SK-N-SH treated with all-trans-retinoic acid at 6 μM for 48 hours (cell line): ENCODE results near the gene ITFG2.

Experiments
- ATAC-seq: fragments of 200-7000 bp; cut with Tn5 transposase; 3 replicates; pipeline ENCODE4 v1.9.1; 2020; ENCODE audit warnings: mild to moderate bottlenecking, moderate library complexity
- ARNTL ChIP-seq: fragments of 450-650 bp; formaldehyde crosslinking; IDR thresholded peaks from 2 replicates; pipeline ENCODE4 v1.5.0; 2020; ENCODE audit warnings: low read depth, mild to moderate bottlenecking, moderate library complexity, borderline replicate concordance
- BACH2 ChIP-seq: fragments of 250-450 bp; sonication (Bioruptor Pico); IDR thresholded peaks from 2 replicates; pipeline ENCODE4 v1.9.0; 2021; ENCODE audit warnings: mild to moderate bottlenecking, borderline replicate concordance
- CREB5 ChIP-seq: fragments of 250-450 bp; sonication (Bioruptor Pico); IDR thresholded peaks from 2 replicates; pipeline ENCODE4 v1.5.1; 2020; ENCODE audit warnings: low read depth, mild to moderate bottlenecking, moderate library complexity
- CSDC2 ChIP-seq: fragments of 250-450 bp; sonication (Bioruptor Pico); IDR thresholded peaks from 2 replicates; pipeline ENCODE4 v1.5.0; 2020; ENCODE audit warnings: mild to moderate bottlenecking, moderate library complexity
- CSRNP3 ChIP-seq: fragments of 250-450 bp; sonication (Bioruptor Pico); IDR thresholded peaks from 2 replicates; pipeline ENCODE4 v1.5.1; 2021; ENCODE audit warnings: mild to moderate bottlenecking, moderate library complexity
- ESRRG ChIP-seq: fragments of 250-450 bp; sonication (Bioruptor Pico); IDR thresholded peaks from 2 replicates; pipeline ENCODE4 v1.6.1; 2021; ENCODE audit warnings: mild to moderate bottlenecking
- GLIS3 ChIP-seq: fragments of 250-450 bp; sonication (Bioruptor Pico); IDR thresholded peaks from 2 replicates; pipeline ENCODE4 v1.5.0; 2020; ENCODE audit warnings: mild to moderate bottlenecking, moderate library complexity
- ISL1 ChIP-seq: fragments of 250-450 bp; sonication (Bioruptor Pico); IDR thresholded peaks from 2 replicates; pipeline ENCODE4 v2.1.2; 2022; ENCODE audit warnings: mild to moderate bottlenecking, moderate library complexity
- OSR1 ChIP-seq: fragments of 250-450 bp; sonication (Bioruptor Pico); IDR thresholded peaks from 2 replicates; pipeline ENCODE4 v1.8.0; 2022; ENCODE audit warnings: moderate library complexity, mild to moderate bottlenecking, inconsistent platforms
- POU6F1 ChIP-seq: fragments of 250-450 bp; sonication (Bioruptor Pico); IDR thresholded peaks from 2 replicates; pipeline ENCODE4 v1.8.0; 2021; ENCODE audit warnings: low read depth, mild to moderate bottlenecking, moderate library complexity, borderline replicate concordance
- PPARA ChIP-seq: fragments of 250-450 bp; sonication (Bioruptor Pico); IDR thresholded peaks from 2 replicates; pipeline ENCODE4 v1.5.0; 2020; ENCODE audit warnings: mild to moderate bottlenecking, borderline replicate concordance
- RARB ChIP-seq: fragments of 250-450 bp; sonication (Bioruptor Pico); IDR thresholded peaks from 2 replicates; pipeline ENCODE4 v1.8.0; 2021; ENCODE audit warnings: mild to moderate bottlenecking, moderate library complexity
- SNAI2 ChIP-seq: fragments of 250-450 bp; sonication (Bioruptor Pico); IDR thresholded peaks from 2 replicates; pipeline ENCODE4 v1.5.0; 2020; ENCODE audit warnings: mild to moderate bottlenecking, moderate library complexity
- TCF4 ChIP-seq: fragments of 250-450 bp; sonication (Bioruptor Pico); IDR thresholded peaks from 2 replicates; pipeline ENCODE4 v1.8.0; 2021; ENCODE audit warnings: mild to moderate bottlenecking, moderate library complexity, borderline replicate concordance
- TOX ChIP-seq: fragments of 250-450 bp; sonication (Bioruptor Pico); IDR thresholded peaks from 2 replicates; pipeline ENCODE4 v1.8.0; 2021; ENCODE audit warnings: mild to moderate bottlenecking, moderate library complexity, borderline replicate concordance
- ZC3H10 ChIP-seq: fragments of 250-450 bp; sonication (Bioruptor Pico); IDR thresholded peaks from 2 replicates; pipeline ENCODE4 v1.5.1; 2021; ENCODE audit warnings: mild to moderate bottlenecking, moderate library complexity
- ZFP3 ChIP-seq: fragments of 250-450 bp; sonication (Bioruptor Pico); IDR thresholded peaks from 2 replicates; pipeline ENCODE4 v1.5.0; 2020; ENCODE audit warnings: mild to moderate bottlenecking, moderate library complexity
- ZFP30 ChIP-seq: fragments of 450-650 bp; formaldehyde crosslinking; IDR thresholded peaks from 2 replicates; pipeline ENCODE4 v1.5.0; 2022; ENCODE audit warnings: mild to moderate bottlenecking, moderate library complexity
- ZNF565 ChIP-seq: fragments of 450-650 bp; formaldehyde crosslinking; conservative IDR thresholded peaks from 2 replicates; pipeline ENCODE4 v1.5.0; 2020; ENCODE audit warnings: low read depth, mild to moderate bottlenecking, moderate library complexity
- ZNF70 ChIP-seq: fragments of 450-650 bp; formaldehyde crosslinking; IDR thresholded peaks from 2 replicates; pipeline ENCODE4 v1.5.0; 2020; ENCODE audit warnings: mild to moderate bottlenecking, moderate library complexity
- TF ChIP-seq, protein P1 (sequence below): fragments of 250-450 bp; sonication (Bioruptor Pico); IDR thresholded peaks from 2 replicates; pipeline ENCODE4 v1.5.0; 2020; ENCODE audit warnings: mild to moderate bottlenecking, moderate library complexity
- TF ChIP-seq, protein P2 (sequence below): fragments of 250-450 bp; sonication (Bioruptor Pico); IDR thresholded peaks from 2 replicates; pipeline ENCODE4 v1.8.0; 2020; ENCODE audit warnings: mild to moderate bottlenecking, moderate library complexity, borderline replicate concordance

Gene ITFG2

DNA sequence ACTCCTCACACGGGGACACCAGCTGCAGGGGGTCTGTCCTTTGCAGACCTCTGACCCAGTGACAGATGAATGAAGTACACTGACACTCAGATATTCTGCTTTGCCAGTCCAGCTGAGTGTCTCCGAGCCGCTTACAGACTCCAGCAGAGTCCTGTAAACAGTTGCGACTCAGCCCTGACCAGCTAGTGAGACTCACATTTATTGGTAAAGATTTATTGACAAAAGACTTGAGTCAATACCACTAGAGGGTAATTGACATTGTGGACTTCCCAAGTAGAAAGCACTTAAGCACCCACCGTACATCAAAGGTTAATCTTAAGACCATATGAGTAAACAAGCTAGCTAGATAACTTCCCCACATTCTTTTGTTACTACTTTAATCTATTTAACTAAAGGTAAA lies 27.5 kb upstream of the ITFG2 start (continued):
- TF ChIP-seq, protein P1, sequence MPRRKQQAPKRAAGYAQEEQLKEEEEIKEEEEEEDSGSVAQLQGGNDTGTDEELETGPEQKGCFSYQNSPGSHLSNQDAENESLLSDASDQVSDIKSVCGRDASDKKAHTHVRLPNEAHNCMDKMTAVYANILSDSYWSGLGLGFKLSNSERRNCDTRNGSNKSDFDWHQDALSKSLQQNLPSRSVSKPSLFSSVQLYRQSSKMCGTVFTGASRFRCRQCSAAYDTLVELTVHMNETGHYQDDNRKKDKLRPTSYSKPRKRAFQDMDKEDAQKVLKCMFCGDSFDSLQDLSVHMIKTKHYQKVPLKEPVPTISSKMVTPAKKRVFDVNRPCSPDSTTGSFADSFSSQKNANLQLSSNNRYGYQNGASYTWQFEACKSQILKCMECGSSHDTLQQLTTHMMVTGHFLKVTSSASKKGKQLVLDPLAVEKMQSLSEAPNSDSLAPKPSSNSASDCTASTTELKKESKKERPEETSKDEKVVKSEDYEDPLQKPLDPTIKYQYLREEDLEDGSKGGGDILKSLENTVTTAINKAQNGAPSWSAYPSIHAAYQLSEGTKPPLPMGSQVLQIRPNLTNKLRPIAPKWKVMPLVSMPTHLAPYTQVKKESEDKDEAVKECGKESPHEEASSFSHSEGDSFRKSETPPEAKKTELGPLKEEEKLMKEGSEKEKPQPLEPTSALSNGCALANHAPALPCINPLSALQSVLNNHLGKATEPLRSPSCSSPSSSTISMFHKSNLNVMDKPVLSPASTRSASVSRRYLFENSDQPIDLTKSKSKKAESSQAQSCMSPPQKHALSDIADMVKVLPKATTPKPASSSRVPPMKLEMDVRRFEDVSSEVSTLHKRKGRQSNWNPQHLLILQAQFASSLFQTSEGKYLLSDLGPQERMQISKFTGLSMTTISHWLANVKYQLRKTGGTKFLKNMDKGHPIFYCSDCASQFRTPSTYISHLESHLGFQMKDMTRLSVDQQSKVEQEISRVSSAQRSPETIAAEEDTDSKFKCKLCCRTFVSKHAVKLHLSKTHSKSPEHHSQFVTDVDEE: no peak
- no peak for TF ChIP-seq POU6F1
- no peak for TF ChIP-seq ESRRG (CRISPR knock-in tag)

DNA sequence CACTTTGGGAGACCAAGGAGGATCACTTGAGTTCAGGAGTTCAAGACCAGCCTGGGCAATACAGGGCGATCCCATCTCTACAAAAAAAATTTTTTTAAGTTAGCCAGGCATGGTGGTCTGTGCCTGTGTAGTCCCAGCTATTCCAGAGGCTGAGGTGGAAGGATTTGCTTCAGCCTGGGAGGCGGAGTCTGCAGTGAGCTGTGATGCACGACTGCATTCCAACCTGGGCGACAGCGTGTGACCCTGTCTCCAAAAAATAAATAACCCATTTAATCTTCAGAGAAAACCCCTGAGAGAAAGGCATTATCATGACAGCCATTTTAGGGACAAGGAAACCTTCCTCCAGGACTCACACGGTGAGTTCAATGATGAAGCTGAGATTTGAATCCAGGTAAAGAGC lies 21.4 kb upstream of the ITFG2 start:
- ATAC-seq: no peak
- TF ChIP-seq, protein P2, sequence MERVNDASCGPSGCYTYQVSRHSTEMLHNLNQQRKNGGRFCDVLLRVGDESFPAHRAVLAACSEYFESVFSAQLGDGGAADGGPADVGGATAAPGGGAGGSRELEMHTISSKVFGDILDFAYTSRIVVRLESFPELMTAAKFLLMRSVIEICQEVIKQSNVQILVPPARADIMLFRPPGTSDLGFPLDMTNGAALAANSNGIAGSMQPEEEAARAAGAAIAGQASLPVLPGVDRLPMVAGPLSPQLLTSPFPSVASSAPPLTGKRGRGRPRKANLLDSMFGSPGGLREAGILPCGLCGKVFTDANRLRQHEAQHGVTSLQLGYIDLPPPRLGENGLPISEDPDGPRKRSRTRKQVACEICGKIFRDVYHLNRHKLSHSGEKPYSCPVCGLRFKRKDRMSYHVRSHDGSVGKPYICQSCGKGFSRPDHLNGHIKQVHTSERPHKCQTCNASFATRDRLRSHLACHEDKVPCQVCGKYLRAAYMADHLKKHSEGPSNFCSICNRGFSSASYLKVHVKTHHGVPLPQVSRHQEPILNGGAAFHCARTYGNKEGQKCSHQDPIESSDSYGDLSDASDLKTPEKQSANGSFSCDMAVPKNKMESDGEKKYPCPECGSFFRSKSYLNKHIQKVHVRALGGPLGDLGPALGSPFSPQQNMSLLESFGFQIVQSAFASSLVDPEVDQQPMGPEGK (CRISPR knock-in tag): no peak
- TF ChIP-seq RARB (CRISPR knock-in tag): no peak
- no peak for TF ChIP-seq ZFP30 (CRISPR knock-in tag)
- TF ChIP-seq ESRRG (CRISPR knock-in tag): no peak
- no peak for TF ChIP-seq ZC3H10 (CRISPR knock-in tag)
- no peak for TF ChIP-seq BACH2 (CRISPR knock-in tag)
- no peak for TF ChIP-seq CREB5 (CRISPR knock-in tag)
- no peak for TF ChIP-seq PPARA (CRISPR knock-in tag)
- TF ChIP-seq CSRNP3 (CRISPR knock-in tag): no peak
- no peak for TF ChIP-seq TOX (CRISPR knock-in tag)
- no peak for TF ChIP-seq ARNTL (CRISPR knock-in tag)
- TF ChIP-seq ZNF70 (CRISPR knock-in tag): no peak

GRCh38 chr12:2792671-2793500 lies 19.6 kb upstream of the ITFG2 start:
- no peak for TF ChIP-seq ZC3H10 (CRISPR knock-in tag)
- TF ChIP-seq, protein P1: no peak
- TF ChIP-seq TOX (CRISPR knock-in tag): no peak
- no peak for TF ChIP-seq ZFP3 (CRISPR knock-in tag)
- TF ChIP-seq ISL1 (CRISPR knock-in tag): no peak
- no peak for TF ChIP-seq ARNTL (CRISPR knock-in tag)
- no peak for TF ChIP-seq TCF4
- TF ChIP-seq SNAI2 (CRISPR knock-in tag): no peak
- TF ChIP-seq ZNF565 (CRISPR knock-in tag): no peak
- TF ChIP-seq ESRRG (CRISPR knock-in tag): no peak
- TF ChIP-seq OSR1 (CRISPR knock-in tag): no peak
- TF ChIP-seq GLIS3 (CRISPR knock-in tag): no peak
- TF ChIP-seq BACH2 (CRISPR knock-in tag): no peak
- no peak for TF ChIP-seq CSRNP3 (CRISPR knock-in tag)
- TF ChIP-seq RARB (CRISPR knock-in tag): no peak
- TF ChIP-seq CSDC2 (CRISPR knock-in tag): no peak
- TF ChIP-seq ZNF70 (CRISPR knock-in tag): no peak
- no peak for ATAC-seq
